Panc1 (cell line): Measurements from ENCODE around the gene TARP.

ENCODE experiments used
- ATAC-seq: fragments of 200-7000 bp; cut with Tn5 transposase; 2 replicates; pipeline ENCODE4 v1.9.1; 2020; ENCODE audit warnings: mild to moderate bottlenecking, moderate library complexity
- BruUV-seq: library from RNA; stranded (reverse); fragments of 400-500 nt; replicated peaks from 2 replicates; lab custom pipeline; 2021; lab: Mats Ljungman, UMichigan
- CTCF ChIA-PET: fragments of 300-600 bp; sonication (Branson Sonifier 250); formaldehyde crosslinking; loops from one replicate; lab custom pipeline; 2022; ENCODE audit warnings: antibody characterized with exemption; lab: Charles Lee
- POLR2A ChIA-PET: fragments of 300-600 bp; sonication (Branson Sonifier 250); formaldehyde crosslinking; loops from one replicate; lab custom pipeline; 2022; ENCODE audit warnings: antibody characterized with exemption; lab: Charles Lee
- DNase-seq: peaks from one replicate; pipeline ENCODE4 v3.0.0-alpha.2; 2010; ENCODE audit warnings: low read depth, low spot score
- H3K27ac ChIP-seq: 2 replicates; pipeline ENCODE4 v1.5.1; 2011; ENCODE audit warnings: mild to moderate bottlenecking, low read length, inconsistent platforms
- H3K27me3 ChIP-seq: fragments of 200-500 bp; sonication (Bioruptor generic); 2 replicates; pipeline ENCODE4 v1.6.0; 2014; ENCODE audit warnings: low read length, inconsistent platforms; ENCODE audit not compliant: control insufficient read depth, insufficient read depth
- H3K36me3 ChIP-seq: fragments of 200-500 bp; sonication (Bioruptor generic); 2 replicates; pipeline ENCODE4 v1.5.1; 2014; ENCODE audit warnings: inconsistent platforms, mild to moderate bottlenecking, low read length, moderate library complexity; ENCODE audit not compliant: control insufficient read depth, insufficient read depth
- H3K4me1 ChIP-seq: 2 replicates; pipeline ENCODE4 v1.5.1; 2011; ENCODE audit warnings: inconsistent platforms, mild to moderate bottlenecking, low read length, moderate library complexity; ENCODE audit not compliant: control insufficient read depth, insufficient read depth
- H3K4me3 ChIP-seq, 2 experiments: 2 replicates each; pipeline ENCODE4 v1.5.1; 2011 to 2012; ENCODE audit warnings: low read depth in 2 of 2, low read length in 2 of 2, mild to moderate bottlenecking in 2 of 2, inconsistent platforms in 1 of 2, moderate library complexity in 1 of 2
- H3K9me3 ChIP-seq: fragments of 200-500 bp; sonication (Bioruptor generic); 2 replicates; pipeline ENCODE4 v1.5.1; 2014; ENCODE audit warnings: low read depth, mild to moderate bottlenecking, inconsistent platforms, low read length, moderate library complexity; ENCODE audit not compliant: control insufficient read depth, insufficient read depth
- POLR2AphosphoS5 ChIP-seq: IDR thresholded peaks from 2 replicates; pipeline ENCODE4 v1.6.1; 2012; ENCODE audit warnings: mild to moderate bottlenecking, low read depth, low read length, moderate library complexity
- SIN3A ChIP-seq: IDR thresholded peaks from 2 replicates; pipeline ENCODE4 v1.6.1; 2012; ENCODE audit warnings: low read depth, mild to moderate bottlenecking, low read length, moderate library complexity, borderline replicate concordance; ENCODE audit not compliant: insufficient read depth
- TCF7L2 ChIP-seq: IDR thresholded peaks from 2 replicates; pipeline ENCODE4 v1.6.1; 2011; ENCODE audit warnings: mild to moderate bottlenecking, low read depth, low read length, inconsistent platforms
- in situ Hi-C: cut with HindIII; loops from 2 replicates; pipeline ENCODE4 v1.10.0; 2016; ENCODE audit warnings: low sequenced_read_pairs, low pct_unique_long_range_greater_than_20kb
- intact Hi-C: fragments of 100-400 bp; cut with micrococcal nuclease; formaldehyde crosslinking; loops from one replicate; pipeline ENCODE4 v1.10.0; 2022; ENCODE audit not compliant: unreplicated experiment
- TF ChIP-seq, protein P1 (sequence below): fragments of 450-650 bp; IDR thresholded peaks from 2 replicates; pipeline ENCODE4 v1.5.1; 2017; ENCODE audit warnings: mild to moderate bottlenecking
- TF ChIP-seq, protein P2 (sequence below), 2 experiments: IDR thresholded peaks; 2 replicates each; pipeline ENCODE4 v1.6.1; 2011 to 2012; ENCODE audit warnings: low read depth in 2 of 2, control low read depth in 1 of 2, low read length in 1 of 2, mild to moderate bottlenecking in 1 of 2, moderate library complexity in 1 of 2; ENCODE audit not compliant: insufficient read depth in 1 of 2

TARP gene

DNA sequence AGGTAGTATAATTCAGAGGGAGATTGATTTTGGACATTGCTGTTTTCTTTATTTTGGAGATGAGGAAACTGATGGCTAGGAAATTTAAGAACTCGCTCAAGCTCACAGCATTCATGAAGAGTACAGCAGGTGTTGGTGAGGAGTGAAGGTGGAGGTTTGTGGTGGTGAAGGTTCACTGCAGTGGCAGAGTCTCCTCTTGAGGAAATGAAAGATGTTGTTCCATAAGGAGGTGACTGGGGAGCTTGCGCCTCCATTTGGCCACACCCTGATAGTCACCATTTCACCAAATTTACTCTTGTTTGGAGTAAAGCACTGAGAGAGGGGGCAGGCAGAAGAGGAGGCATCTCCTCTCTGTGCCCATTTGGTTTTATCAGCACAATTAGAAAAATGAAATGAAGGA, 46.4 kb upstream of the TARP start:
- H3K27me3 ChIP-seq, result peaks cover 5% of the 10 kb centered on the region
- DNase-seq (no peak), ATAC-seq (no peak)
- BruUV-seq, result no TSS peak
- H3K4me3 ChIP-seq, result no peak overlapping the region
- in situ Hi-C loops, result no loop called here
- no peaks in the 10 kb centered on the region for H3K9me3 ChIP-seq
- intact Hi-C loops, result loop anchor here (2.0 to 5.0 kb wide), 2 partner anchors 103 to 213 kb away; no protein-coding TSS in a partner anchor
- H3K27ac ChIP-seq, result no peak overlapping the region
- H3K36me3 ChIP-seq, result no peaks in the 10 kb centered on the region
- TF ChIP-seq SIN3A (no peak), TCF7L2 (no peak), POLR2AphosphoS5 (no peak)
- TF ChIP-seq, protein P1, sequence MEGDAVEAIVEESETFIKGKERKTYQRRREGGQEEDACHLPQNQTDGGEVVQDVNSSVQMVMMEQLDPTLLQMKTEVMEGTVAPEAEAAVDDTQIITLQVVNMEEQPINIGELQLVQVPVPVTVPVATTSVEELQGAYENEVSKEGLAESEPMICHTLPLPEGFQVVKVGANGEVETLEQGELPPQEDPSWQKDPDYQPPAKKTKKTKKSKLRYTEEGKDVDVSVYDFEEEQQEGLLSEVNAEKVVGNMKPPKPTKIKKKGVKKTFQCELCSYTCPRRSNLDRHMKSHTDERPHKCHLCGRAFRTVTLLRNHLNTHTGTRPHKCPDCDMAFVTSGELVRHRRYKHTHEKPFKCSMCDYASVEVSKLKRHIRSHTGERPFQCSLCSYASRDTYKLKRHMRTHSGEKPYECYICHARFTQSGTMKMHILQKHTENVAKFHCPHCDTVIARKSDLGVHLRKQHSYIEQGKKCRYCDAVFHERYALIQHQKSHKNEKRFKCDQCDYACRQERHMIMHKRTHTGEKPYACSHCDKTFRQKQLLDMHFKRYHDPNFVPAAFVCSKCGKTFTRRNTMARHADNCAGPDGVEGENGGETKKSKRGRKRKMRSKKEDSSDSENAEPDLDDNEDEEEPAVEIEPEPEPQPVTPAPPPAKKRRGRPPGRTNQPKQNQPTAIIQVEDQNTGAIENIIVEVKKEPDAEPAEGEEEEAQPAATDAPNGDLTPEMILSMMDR, result no peak
- TF ChIP-seq, protein P2, sequence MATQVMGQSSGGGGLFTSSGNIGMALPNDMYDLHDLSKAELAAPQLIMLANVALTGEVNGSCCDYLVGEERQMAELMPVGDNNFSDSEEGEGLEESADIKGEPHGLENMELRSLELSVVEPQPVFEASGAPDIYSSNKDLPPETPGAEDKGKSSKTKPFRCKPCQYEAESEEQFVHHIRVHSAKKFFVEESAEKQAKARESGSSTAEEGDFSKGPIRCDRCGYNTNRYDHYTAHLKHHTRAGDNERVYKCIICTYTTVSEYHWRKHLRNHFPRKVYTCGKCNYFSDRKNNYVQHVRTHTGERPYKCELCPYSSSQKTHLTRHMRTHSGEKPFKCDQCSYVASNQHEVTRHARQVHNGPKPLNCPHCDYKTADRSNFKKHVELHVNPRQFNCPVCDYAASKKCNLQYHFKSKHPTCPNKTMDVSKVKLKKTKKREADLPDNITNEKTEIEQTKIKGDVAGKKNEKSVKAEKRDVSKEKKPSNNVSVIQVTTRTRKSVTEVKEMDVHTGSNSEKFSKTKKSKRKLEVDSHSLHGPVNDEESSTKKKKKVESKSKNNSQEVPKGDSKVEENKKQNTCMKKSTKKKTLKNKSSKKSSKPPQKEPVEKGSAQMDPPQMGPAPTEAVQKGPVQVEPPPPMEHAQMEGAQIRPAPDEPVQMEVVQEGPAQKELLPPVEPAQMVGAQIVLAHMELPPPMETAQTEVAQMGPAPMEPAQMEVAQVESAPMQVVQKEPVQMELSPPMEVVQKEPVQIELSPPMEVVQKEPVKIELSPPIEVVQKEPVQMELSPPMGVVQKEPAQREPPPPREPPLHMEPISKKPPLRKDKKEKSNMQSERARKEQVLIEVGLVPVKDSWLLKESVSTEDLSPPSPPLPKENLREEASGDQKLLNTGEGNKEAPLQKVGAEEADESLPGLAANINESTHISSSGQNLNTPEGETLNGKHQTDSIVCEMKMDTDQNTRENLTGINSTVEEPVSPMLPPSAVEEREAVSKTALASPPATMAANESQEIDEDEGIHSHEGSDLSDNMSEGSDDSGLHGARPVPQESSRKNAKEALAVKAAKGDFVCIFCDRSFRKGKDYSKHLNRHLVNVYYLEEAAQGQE (IDR thresholded peaks at IDR 0.05; ENCODE audit: insufficient read depth in 1 of 2, low read depth in 2 of 2, low read length in 1 of 2), result no peak
- CTCF ChIA-PET, result interaction anchor here (1.2 to 3.4 kb wide), 3 partner anchors 11 to 104 kb away, joined by 3 to 19 read pairs (median 11); no protein-coding TSS in a partner anchor
- no peaks in the 10 kb centered on the region for H3K4me1 ChIP-seq
- POLR2A ChIA-PET, result no interaction called here

GRCh38 chr7:38318803-38319416, 45.5 kb upstream of the TARP start:
- Histone ChIP-seq H3K27me3 (no peaks in the 10 kb centered on the region; the same call in none of the 2 replicates), H3K27ac (no peak overlapping the region), H3K9me3 (no peaks in the 10 kb centered on the region), H3K4me3 (no peak overlapping the region), H3K36me3 (no peaks in the 10 kb centered on the region), H3K4me1 (no peaks in the 10 kb centered on the region)
- in situ Hi-C loops, result no loop called here
- DNase-seq, result peak; percentile 70
- no TSS peak for BruUV-seq
- ChIA-PET POLR2A (no interaction called here), CTCF (interaction anchor here (1.2 to 3.4 kb wide), 3 partner anchors 12 to 103 kb away, joined by 3 to 19 read pairs (median 11); no protein-coding TSS in a partner anchor)
- intact Hi-C loops, result loop anchor here (2.0 to 5.0 kb wide), 2 partner anchors 102 to 212 kb away; no protein-coding TSS in a partner anchor
- TF ChIP-seq, protein P1, result peak; percentile 86
- no peak for TF ChIP-seq POLR2AphosphoS5
- ATAC-seq, result peak; percentile 95
